Ovary (tissue), 3 donors: Measurements from ENCODE around the gene SPATA6L.

Experiments
- CTCF ChIP-seq, 3 donors: fragments of 450-650 bp in 2 of 3; fragments of 200-600 bp in 1 of 3; IDR thresholded peaks; one replicate each; pipeline versions ENCODE4 v1.5.1 to v1.8.0; 2016 to 2022; ENCODE audit warnings: antibody characterized with exemption in 3 of 3, mild to moderate bottlenecking in 1 of 3
- POLR2A ChIP-seq: fragments of 450-650 bp; IDR thresholded peaks from one replicate; pipeline ENCODE4 v1.6.1; 2017; ENCODE audit warnings: antibody characterized with exemption, mild to moderate bottlenecking, moderate library complexity
- donor health status: DM: no; HTN: no; CAD: no.

- TF ChIP-seq CTCF (IDR thresholded peaks at IDR 0.05) (no peak), POLR2A (no peak)
Measured at GRCh38 chr9:4668604-4669003, 2.3 kb upstream of the SPATA6L start.
